ENCODE data around the gene EDN1.

GRCh38 chr6:12291839-12292604 lies 1.9 kb downstream of the EDN1 start:
- TF ChIP-seq CTCF (IDR thresholded peaks at IDR 0.05) (no peak), POLR2A (IDR thresholded peaks at IDR 0.05) (no peak)

Measured in testis (tissue), 2 donors.